TTC549 (cell line): Measurements from ENCODE around the gene TRMT112.

ENCODE experiments used
- FAIRE-seq: peaks from 2 replicates; lab custom pipeline; 2012; peaks lifted over from hg19 to GRCh38; lab: Jason Lieb, UNC

Gene TRMT112

DNA sequence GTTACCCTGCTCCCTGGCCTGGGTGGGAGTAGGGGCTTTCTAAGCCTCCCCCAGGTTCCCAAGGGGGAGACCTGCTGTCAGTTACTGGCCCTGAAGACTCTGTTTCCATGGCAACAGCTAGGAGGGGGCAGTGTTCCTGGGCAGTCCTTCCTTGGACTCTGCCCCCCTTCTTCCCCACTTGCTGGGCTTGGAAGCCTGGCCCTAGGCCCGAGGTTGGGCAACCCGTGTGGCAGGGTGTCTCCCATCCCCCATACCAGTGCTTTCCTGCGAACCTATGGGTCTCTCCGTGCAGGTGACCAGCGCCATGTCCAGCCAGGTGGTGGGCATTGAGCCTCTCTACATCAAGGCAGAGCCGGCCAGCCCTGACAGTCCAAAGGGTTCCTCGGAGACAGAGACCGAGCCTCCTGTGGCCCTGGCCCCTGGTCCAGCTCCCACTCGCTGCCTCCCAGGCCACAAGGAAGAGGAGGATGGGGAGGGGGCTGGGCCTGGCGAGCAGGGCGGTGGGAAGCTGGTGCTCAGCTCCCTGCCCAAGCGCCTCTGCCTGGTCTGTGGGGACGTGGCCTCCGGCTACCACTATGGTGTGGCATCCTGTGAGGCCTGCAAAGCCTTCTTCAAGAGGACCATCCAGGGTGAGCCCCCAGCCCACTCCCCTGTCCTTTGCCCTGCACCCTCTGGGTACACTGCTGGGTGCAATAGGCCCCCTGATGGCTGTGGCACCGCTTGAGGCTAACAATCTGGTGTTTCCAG is 10.3 kb downstream of the TRMT112 start:
- no peak for FAIRE-seq

DNA sequence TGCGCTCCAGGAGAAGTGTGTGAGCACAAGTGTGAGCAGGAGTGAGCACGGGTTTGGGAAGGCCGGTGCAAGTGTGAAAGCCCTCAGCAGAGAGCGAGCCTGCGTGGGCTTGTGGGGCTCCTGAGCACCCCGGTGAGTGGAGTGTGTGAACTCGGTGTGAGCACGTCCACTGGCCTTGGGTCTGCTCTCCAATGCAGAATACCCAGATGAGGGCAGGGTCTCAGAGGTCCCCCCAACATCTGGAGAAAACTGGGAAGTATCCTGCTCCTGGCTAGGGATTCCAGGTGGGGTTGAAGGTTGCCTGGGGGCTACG is 10.8 kb downstream of the TRMT112 start:
- no peak for FAIRE-seq

DNA sequence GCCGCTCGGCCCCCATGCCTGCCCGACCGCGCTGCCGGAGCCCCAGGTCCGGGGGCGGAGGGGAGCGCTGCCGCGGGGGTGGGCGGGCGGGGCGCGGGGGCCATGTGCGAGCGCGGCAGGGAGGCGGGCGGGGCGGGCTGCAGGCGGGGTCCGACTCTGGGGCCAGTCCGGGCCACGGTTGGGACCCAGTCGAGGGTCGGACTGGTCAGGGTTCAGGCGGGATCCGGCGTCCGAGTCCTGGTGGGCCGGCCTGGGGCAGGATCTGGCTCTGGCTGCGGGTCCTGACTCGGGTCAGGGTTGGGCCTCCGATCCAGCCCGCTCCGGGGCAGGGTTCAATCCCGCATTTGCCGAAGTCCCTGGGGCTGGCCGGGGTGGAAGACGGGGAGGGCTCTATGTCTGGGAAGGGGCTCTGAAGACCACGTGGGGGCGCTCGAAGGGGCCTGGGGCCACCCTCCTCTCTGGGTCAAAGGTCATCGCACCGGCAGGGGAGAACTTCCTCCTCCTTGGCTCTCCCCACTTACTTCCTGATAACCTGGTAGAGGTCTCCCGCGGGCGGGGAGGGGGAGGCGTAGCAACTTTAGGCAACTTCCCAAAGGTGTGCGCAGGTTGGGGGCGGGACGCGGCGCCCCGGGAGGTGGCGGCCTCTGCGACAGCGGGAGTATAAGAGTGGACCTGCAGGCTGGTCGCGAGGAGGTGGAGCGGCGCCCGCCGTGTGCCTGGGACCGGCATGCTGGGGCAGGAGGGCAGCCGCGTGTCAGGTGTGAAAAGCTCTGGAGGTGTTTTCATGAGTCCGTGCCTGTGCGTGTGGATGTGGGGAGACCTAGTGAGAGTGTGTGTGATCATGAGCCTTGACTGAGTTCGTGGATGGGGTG is 11.4 kb downstream of the TRMT112 start:
- FAIRE-seq = no peak

DNA sequence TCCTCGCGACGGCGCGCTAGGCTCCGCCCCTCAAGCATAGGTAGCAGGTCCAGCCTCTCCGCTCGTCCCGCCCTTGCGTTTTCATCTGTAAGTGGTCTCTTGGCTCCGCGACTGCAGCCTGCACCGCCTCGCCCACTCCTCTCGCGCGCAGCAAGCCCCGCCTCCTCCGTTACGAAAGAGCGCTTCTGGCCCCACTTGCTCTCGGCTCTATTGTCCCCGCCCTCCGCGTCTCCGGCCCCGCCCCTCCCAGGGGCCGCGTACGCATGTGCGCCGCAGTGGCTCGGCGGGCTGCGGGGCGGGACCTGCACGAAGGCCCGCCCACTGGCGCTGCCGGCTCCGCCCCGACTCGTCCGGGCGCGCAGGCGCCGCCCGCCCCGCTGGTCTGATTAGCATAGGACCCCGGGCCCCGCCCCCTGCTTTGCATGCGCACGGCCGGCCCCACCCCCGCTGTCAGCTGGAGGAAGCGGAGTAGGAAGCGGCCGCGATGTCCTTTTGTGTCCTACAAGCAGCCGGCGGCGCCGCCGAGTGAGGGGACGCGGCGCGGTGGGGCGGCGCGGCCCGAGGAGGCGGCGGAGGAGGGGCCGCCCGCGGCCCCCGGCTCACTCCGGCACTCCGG is 12.2 kb downstream of the TRMT112 start, which contains the start of gene ESRRA:
Gene ESRRA (plus strand): TSS at position 450 of the 616 bp plus-strand sequence. CDS start 1,656 bp downstream, outside the sequence.
- peak; percentile 82 for FAIRE-seq

DNA sequence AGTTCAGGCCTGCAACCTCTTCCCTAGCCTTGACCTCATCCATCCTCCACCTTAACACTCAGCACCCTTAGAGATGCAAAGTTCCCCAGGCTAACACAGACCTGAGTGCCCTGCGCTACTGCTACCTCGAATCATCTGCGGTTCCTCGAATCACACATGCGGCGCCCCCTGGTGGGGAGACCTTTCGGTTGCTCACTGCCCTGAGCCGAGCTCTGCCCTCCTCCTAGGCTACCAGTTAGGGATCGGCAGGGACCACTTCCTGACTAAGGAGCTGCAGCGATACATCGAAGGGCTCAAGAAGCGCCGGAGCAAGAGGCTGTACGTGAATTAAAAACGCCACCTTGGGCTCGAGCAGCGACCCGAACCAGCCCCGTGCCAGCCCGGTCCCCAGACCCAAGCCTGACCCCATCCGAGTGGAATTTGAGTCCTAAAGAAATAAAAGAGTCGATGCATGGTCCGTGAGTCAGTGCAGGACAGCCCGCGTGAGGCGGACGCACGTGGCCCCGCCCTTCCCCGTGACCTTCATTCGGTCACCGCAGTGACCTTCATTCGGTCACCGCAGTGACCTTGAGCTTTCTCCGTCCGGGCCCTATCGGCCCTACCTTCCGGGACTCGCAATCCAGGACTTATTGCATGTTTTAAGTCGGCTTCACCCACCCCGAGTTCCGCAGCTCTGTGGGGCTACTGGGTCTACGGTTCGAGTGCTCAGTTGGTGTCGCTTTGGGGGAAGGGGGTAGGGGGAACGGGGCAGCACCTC is 12.9 kb downstream of the TRMT112 start:
- peak; percentile 46 for FAIRE-seq

DNA sequence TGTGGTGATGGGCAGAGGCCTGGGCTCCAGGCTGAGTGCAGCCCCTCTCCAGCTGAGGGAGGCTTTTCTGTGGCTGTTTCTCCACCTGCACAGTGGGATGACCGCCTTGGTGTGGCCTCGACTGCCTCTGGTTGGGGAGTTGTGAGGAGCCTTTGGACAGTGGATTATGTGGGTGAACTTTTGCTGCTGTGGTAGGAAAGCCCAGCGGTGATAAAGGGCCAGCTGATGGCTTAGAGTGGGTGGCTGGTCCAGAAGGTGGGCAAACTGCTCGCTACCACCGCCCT is 13.4 kb downstream of the TRMT112 start:
- FAIRE-seq = no peak

DNA sequence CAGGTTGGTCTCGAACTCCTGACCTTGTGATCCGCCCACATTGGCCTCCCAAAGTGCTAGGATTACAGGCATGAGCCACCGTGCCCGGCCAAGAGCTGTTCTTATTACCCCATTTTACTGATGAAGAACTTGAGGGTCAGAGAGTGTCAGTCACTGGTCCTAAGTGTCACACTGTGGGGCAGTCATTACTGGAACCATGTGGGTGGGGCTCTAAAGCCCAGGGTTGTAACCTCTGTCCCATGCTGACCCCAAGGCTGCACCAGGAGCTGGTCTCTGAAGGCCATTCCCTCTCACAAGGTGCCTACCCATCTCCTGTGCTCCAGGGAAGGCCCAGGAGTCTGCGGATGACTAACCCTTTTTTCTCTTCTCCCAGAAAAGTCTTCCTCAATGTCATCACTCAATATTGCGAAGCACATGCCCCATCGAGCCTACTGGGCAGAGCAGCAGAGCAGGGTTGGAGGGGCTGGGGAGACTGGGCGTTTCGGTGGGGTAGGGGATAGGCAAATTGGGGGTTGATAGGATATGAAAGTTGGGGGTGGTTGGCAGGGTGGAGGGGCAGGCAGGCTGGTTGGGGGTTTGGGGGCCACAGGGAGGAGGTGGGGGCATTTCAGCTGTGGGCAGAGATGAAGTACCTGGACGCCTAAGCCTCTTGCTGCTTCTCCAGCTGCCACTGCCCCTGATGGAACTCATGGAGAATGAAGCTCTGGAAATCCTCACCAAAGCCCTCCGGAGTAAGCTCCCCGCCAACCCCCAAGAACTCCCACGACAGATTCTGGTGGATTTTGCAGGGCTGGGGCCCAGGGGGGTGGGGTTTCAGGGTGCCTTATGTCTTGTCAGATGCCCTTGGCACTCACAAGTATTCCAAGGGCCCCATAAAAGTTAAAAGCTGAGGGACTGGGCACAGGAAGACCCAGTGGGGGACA is 14.0 kb downstream of the TRMT112 start:
- no peak for FAIRE-seq

DNA sequence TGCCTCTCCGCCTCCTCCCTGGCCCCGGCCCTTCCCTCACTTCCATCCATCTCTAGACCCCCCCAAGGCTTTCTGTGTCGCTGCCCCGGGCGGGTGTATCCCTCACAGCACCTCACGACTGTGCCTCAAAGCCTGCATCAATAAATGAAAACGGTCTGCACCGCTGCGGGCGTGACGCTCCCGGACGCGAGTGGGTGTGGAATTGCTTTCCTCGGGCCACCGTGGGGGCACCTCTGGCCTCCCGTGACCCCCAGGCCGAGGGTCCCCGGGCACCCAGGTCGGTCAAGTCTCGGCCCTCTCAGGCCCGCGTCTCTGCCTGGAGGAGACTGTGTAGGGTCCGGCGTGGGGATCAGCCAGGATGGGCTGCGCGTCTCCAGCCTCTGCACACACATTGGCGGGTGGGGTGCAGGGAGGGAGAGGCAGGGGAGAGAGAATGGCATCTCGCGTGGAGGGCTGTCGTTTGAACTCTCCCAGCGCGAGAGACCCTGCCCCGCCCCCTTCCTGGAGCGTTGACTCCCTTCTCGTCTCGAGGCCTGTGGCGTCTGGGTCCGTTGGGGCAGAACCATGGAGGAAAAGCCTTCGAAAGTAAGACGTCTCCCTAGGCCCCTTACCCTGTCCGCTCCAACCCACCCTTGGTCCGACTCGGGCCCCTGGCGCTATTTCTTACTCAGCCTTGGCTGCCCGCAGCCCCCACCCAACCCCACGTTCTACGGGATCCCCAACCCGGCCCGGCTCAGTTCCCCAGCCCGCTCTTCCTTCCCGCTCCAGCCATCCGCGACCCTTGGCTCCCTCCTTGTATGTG is 17.3 kb downstream of the TRMT112 start, which contains the start of gene CATSPERZ:
Gene CATSPERZ (plus strand): TSS at position 512 of the 802 bp plus-strand sequence. CDS start 53 bp downstream, at position 565.
- no peak for FAIRE-seq

DNA sequence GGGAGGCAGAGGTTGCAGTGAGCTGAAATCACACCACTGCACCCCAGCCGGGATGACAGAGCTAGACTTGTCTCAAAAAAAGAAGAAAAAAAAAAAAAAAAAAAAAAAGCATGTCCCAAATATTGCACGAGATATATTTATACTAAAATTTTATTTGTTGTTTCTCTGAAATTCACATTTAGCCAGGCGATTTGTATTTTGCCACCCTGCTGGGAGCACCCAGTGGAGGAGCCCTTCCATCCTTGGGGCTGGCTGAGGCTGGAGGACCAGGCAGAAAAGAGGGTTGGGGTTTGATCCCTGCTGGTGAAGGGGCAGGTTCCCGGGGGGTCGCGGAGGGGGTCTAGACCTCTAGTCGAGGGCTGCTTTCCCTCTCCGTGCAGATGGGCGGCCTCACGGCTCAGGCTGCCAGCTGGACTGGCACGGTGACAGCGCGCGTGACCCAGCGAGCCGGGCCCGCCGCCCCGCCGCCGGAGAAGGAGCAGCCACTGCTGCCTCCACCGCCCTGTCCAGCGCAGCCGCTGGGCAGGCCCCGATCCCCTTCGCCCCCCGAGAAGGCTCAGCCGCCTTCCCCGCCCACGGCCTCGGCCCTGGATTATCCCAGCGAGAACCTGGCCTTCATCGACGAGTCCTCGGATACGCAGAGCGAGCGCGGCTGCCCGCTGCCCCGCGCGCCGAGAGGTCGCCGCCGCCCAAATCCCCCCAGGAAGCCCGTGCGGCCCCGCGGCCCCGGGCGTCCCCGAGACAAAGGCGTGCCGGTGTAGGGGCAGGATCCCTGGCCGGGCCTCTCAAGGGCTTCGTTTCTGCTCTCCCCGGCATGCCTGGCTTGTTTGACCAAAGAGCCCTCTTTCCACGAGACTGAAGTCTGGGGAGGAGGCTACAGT is 18.2 kb downstream of the TRMT112 start:
- FAIRE-seq = no peak

DNA sequence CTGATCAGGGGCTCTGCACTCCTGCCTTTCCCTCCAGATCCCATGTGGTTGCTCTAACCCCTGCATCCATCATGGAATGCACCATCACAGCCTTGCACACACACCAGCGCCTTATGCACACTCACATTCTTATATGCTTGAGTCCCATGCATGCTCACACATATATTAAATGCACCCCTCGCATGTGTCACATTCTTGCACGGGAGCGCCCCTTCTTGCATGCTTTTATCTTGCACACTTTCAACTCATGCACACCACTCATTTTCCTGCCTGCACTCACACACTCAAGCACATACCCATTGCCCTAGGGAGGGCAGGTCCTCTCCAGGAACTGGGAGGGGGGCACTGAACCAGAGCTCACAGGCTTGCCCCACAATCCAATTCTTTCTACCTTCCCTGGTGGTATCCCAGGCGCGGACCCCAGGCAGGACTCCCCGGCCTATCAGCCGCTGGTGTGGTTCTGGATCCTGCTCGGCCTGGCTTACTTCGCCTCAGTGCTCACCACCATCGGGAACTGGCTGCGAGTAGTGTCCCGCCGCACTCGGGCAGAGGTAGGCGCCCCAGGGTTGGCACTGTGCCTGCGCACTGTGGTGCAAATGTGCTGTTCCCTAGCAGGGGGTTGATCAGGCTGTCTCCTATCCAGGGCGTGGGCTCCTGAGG is 19.5 kb downstream of the TRMT112 start:
- no peak for FAIRE-seq

DNA sequence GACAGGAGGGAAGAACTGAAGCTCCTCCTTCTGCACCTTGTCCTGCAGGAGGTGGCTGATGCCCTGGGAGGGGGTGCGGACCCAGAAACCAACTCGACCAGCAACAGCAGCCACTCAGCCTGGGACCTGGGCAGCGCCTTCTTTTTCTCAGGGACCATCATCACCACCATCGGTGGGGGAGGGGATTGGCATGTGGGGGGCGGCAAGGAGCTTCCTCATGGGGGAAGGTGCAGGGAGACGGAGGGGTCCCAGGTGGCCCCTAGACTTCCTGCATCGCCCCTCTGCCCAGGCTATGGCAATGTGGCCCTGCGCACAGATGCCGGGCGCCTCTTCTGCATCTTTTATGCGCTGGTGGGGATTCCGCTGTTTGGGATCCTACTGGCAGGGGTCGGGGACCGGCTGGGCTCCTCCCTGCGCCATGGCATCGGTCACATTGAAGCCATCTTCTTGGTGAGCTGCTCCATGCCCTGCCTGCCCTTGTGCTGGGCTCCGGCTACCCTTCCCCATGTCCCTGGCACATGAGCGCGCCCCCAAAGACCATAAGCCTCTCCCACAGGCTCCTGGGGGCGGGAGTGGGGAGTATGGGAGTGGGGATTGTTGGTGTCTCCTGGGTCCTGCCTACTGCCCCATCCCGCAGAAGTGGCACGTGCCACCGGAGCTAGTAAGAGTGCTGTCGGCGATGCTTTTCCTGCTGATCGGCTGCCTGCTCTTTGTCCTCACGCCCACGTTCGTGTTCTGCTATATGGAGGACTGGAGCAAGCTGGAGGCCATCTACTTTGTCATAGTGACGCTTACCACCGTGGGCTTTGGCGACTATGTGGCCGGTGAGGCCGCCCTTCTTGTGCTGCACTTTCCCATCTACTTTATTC is 20.3 kb downstream of the TRMT112 start:
- FAIRE-seq = no peak

DNA sequence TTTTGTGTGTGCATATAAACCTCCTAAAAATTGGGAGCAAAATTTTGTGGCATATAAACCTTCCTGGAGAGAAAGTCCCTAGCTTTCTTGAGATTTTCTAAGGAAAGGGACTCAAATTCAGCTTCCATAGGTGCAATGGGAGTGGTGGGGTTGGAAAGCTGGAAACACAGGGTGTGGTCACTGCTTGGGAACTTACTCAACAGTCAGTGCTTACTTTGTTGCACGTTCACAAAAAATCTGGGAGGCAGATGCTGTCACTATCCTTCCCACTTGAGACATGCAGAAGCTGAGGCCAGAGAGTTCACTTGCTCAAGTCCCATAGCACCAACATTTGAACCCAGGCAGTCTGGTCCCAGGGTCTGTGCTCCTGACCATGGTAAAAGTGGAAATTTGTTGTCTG is 21.1 kb downstream of the TRMT112 start:
- FAIRE-seq = no peak

DNA sequence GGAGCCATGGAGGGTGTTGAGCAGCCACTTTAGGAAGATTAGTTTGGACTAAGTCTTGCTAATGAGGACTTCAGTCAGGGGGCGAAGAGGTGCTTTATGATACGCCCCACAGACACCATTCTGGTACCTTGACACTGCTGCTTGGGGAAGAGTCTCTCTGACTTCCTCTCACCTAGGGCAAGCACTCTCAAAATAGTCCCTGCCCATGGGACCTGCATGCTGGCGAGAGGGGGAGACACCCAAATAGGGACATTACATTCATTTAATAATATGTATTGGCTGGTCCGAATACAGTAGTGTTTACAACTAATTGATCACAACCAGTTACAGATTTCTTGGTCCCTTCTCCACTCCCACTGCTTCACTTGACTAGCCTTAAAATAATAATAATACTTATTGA is 21.6 kb downstream of the TRMT112 start:
- FAIRE-seq = no peak

DNA sequence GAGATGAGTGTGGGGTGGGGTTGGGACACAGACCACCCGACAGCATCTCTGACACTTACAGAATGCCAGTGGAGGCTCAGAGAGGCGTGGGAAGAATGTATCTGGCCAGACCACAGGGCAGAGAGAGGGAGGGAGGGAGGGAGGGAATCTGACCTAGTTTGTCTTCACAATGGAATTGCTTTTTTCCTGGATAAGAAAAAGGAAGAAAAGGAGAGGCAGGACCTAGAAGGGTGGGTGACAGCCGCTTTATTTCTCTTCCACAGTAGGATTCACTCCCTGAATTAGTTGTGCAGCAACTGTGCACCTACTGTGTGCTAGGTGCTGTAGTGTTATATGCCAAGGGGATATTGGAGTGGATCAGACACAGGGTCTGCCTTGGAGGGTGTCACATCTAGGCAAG is 22.6 kb downstream of the TRMT112 start:
- no peak for FAIRE-seq

DNA sequence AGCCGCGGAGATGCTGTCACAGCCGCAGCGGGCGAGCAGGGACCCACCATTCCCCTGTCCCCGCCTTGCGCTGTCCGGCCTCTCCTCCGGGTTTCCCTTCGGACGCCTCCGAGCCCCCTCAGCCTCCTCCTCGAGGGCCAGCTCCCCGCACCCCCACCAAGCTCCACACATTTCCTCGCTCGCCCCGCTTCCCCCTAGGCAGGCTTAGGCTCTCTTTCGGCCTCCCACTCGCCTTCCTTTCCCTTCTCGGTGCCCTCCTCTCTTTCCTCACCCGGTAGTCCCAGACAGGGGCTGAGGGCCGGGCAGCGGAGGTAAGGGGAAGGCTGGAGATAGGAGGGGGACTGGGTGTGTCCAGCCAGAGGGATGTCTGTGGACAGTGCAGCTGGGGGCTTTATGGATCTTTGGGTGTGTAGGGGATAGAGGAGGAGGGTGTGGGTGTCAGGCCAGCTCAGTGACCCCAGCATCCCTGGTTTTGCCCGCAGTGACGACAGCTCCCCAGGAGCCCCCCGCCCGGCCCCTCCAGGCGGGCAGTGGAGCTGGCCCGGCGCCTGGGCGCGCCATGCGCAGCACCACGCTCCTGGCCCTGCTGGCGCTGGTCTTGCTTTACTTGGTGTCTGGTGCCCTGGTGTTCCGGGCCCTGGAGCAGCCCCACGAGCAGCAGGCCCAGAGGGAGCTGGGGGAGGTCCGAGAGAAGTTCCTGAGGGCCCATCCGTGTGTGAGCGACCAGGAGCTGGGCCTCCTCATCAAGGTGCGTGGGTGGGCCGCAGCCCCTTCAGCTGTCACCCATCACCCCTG is 24.7 kb downstream of the TRMT112 start:
- FAIRE-seq = no peak

DNA sequence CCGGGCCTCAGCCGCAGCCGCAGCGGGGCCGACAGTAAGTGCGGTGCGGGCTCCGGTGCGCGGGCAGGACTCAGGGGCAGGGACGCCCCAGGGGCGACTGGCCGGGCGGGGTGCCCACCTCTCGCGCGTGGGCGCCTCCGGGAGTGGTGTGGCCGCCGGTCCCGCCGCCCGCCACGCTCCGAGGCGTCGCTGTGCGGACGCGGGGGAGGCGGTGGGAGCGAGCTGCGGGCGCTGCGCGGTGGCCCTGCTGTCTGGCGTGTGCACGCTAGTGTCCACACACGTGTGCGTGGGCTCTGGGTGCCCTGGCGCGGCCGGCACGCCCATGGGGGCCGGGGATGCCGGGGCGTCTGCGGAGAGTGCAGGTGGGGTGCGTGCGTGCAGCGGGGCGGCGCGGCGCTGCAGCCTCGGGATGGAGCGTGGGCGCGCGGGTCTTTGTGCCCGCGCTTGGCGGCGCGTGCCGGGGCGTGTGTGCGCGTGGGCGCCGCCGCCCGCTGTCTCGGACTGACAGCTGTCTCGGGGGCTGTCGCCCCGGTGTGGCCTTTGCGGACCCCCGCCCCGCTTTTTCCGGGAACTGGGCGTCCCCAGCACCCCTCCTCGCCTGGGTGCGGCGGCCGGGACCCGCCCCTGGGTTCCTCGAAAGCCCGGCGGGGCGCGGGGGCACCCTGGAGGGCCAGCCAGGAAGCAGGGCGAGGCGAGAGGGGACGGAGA is 25.5 kb downstream of the TRMT112 start:
- no peak for FAIRE-seq
